NK-92 (cell line): Measurements from ENCODE around the gene SORT1.
"Not testable (repeated sequence)": the region's sequence is repeated elsewhere in the genome, so short reads cannot be mapped to it uniquely, and the experiment has no call there.

Experiments
- DNase-seq: peaks from one replicate; lab custom pipeline; 2025; ENCODE audit not compliant: unreplicated experiment; lab: John Stamatoyannopoulos, UW

SORT1 gene

DNA sequence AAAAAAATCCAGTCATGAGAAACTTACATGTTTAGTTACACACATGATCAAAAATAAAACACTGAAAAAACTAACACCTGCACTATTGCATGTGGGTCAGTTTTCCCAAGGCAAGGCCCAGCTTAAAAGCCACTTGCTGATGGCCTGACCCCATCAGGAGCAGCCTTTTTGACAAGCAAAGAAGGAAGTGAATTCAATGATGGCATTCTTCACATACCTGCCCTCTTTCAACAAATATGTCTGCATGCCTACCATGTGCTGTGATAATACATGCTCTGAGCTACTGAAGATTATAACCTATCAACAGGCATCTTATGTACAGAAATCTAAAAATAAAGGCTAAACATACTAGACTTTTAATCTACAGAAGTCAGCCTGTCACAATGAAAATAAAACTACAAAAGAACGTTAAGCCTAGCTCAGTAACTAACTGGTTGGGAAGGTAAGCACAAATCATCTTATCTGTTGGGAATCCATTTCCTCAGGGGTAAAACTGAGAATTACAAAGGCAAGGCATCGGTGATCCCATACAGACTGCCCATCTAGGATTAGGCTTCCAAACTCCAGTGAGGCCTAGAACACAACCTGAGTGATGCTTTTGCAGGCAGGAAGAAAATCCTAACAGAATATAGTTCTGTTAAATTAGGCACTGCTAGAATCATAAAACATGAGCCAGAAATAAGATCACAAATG, 14.5 kb downstream of the SORT1 start:
- DNase-seq = no peak

GRCh38 chr1:109381573-109381972, 16.1 kb downstream of the SORT1 start:
- no peak for DNase-seq

- DNase-seq = no peak
These were observed 17.8 kb downstream of the SORT1 start for GRCh38 chr1:109379907-109380306.

GRCh38 chr1:109379422-109379821, 18.3 kb downstream of the SORT1 start:
- no peak for DNase-seq

DNA sequence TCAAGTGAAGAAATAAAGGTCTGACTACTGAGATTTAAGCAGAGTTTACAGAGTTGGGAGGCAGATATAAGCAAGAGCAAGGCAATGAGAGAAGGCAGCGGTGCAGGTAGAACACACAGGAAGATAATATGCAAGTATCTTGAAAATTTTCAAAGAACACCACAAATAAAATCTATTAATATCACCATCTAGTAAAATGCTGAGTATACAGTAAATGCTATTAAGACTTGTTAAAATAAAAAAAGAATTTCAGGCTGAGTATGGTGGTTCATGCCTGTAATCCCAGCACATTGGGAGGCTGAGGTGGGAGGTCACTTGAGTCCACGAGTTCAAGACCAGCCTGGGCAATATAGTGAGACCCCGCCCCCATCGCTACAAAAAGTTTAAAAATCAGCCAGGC, 20.0 kb downstream of the SORT1 start:
- no peak for DNase-seq

- not testable (repeated sequence) for DNase-seq
These were observed 24.0 kb downstream of the SORT1 start for GRCh38 chr1:109373696-109374095.

DNA sequence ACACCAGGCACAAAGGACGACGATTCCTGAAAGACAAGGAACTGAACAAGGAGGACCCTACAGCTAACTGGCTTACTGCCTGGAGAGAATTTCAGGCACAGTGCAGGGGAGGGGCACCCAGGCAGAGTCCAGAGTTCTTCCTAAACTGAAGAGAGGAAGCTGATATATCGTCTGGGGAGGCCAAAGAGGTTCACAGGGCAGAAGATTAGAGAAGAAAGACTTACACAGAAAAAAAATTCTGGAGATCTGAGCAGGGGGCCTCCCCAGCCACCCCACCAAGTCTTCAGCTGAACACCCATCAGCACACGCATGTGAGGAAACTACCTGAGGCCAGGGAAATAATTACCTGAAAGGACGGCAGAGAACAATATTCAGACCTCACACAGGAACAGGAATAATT, 24.6 kb downstream of the SORT1 start:
- no peak for DNase-seq

DNA sequence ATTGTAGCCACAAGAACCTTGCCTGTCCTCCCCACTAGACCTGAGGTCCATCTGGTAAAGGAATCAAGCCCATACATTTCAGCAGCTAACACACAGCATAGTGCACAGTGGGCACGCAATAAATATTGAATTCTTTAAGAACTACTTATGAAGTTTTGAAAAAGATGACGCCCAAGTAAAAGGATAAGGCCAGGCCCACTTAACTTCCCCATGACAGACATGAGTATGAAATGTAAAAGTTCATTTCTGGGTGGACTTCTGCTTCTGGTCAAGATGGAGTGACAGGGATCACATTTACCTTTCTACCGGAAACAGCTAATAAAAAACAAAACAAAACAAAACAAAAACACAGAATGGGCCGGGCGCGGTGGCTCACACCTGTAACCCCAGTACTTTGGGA, 25.4 kb downstream of the SORT1 start:
- no peak for DNase-seq

DNA sequence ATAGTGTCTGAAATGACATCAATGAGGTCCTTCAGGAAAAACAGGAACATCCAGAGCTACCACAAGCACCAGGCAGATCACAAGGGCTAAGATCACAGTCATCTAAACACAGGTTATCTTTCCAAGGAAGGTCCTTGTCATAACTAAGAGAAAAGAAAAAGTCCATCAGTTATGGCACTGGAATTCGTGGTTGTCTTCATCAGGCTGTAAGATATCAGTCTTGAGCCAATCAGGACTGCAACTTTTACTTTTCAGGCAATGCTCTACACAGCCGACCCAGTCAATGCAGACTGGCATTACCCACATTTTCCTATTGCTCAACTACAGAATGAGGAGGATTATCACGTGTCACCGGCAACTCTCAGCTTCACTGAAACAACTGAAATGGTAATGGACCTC, 26.4 kb downstream of the SORT1 start:
- DNase-seq = no peak

DNA sequence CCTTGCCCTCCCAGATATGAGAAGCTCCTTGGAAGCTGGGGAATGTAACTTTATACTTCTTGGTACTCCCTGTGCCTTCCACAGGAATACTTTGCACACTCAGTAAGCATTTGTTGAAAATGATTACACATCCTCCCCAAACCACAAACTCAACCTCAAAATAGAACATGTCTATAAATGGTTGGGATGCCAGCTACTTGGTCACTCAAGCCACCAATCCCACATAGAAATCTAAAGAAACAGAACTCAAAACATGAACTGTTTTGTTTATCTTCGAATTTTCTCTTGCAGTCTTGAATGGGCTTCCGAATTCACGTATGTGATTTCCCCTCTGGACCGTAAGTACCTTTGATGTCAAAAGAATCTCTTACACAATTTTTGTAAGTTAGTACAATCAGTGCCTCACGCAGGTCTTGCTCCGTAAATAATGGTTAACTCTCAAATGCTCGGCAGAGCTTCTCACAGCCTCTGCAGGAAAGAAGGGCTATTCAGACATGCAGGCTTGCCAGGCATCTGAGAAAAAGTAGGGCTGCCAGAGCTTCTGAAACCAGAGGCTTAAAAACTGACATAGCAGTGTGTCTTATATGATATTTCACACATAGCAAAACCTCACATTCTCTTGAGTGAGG, 26.9 kb downstream of the SORT1 start:
- no peak for DNase-seq

DNA sequence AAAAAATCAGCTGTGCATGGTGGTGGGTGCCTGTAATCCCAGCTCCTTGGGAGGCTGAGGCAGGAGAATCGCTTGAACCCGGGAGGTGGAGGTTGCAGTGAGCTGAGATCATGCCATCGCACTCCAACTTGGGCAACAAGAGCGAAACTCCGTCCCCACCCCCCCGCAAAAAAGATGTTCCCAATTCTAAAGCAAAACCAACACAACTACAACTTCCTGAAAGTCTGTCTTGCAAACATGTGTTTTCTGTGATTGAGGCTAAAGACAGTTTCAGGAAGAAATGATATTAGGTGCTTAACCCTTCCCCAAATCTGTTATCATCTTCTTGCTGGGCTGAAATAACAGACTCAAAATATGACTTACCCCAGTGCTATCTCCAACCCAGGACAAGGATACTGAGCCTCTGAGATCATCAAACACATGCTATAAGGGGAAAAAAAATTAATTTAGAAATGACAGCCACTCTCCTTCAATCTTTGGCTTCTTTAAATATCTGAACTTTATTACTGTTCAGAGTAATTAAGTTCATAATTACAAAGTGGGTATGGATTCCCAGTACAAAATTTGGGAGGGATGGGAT, 28.5 kb downstream of the SORT1 start:
- DNase-seq = no peak

DNA sequence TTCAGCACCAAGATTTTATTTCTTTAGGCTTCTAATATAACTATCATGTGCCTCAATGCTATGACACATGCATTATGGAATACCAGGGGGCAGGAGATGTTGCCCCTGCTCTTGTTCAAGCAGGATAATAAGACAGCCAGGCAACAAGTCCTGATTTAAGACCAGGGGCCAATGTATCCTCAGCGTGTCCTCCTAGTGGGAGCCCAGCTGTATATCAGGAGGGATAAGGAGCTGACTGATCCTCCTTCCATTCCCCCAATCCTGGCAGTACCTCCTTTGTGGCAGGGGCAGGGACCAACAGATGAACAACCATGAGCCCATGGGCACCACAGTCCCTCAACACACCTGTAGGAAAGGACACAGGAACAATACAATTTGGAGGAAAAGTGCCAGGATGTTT, 29.3 kb downstream of the SORT1 start:
- DNase-seq = no peak

- no peak for DNase-seq
These were observed 30.1 kb downstream of the SORT1 start for GRCh38 chr1:109367626-109368025.

- DNase-seq = no peak
These were observed 32.0 kb downstream of the SORT1 start for GRCh38 chr1:109365642-109366204.

DNA sequence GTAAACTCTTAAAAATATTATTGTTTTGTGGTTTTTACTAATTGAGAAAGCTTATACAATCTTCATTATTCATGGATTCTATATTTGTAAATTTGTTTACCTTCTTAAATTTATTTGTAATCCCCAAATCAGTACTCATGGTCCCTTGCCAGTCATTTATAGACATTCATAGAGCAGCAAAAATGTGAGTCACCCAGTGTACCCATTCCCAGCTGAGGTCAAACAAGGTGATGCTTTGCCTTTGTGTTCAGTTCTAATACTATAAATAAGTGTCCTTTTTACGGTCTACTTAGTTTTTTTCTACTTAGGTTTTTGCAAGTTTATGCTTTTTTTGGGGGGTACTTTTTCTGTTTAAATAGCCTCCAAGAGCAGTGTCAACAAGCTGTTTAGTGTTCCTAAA, 36.1 kb downstream of the SORT1 start:
- no peak for DNase-seq

GRCh38 chr1:109361069-109361468, 36.6 kb downstream of the SORT1 start:
- no peak for DNase-seq

GRCh38 chr1:109357616-109358015, 40.1 kb downstream of the SORT1 start:
- no peak for DNase-seq

- DNase-seq = no peak
These were observed 40.8 kb downstream of the SORT1 start for GRCh38 chr1:109356915-109357314.

- no peak for DNase-seq
These were observed 41.2 kb downstream of the SORT1 start for GRCh38 chr1:109356505-109356904.

- no peak for DNase-seq
These were observed 42.8 kb downstream of the SORT1 start for GRCh38 chr1:109354929-109355328.

GRCh38 chr1:109351457-109351856, 46.3 kb downstream of the SORT1 start:
- DNase-seq = no peak

- no peak for DNase-seq
These were observed 47.1 kb downstream of the SORT1 start for GRCh38 chr1:109350655-109351054.
